ENCODE measurements around the gene TMED8. TPM values are rescaled to one million over a fixed set of nuclear protein-coding genes. Genes with fewer than 3 reads are reported as not detected.

Gene TMED8
- total RNA-seq, 1 experiment from 2014 or later: 42.6 TPM

DNA sequence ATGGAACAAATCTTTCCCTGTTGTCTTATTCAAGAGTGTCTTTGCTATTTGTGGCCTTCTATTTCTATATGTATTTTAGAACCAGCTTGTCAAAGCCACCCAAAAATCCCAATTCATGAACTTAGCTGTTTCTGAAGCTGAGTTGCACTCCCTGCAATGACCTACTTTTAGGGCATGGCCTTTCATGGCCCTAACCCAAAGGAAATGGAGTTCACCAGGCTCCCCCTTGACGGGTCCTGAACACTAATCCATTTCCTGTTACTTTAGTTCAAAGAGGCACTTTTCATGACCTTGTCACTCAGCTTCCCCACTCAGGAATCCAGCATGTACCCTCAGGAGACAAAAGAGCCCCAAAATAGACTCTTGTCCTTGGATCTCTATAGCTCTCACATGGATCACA lies 7.6 kb downstream of the TMED8 start:
- DNase-seq: no peak
- Histone ChIP-seq H3K9me3 (ENCODE audit: insufficient read depth, low read depth) (no peaks in the 10 kb centered on the region), H2AFZ (no peak overlapping the region), H3K4me3 (no peak overlapping the region), H3K9me2 (ENCODE audit: insufficient read depth) (no peaks in the 10 kb centered on the region), H4K20me1 (ENCODE audit: insufficient read depth) (peaks cover 8% of the 10 kb centered on the region; the same call in 1 of the 2 replicates), H3K4me2 (no peak overlapping the region), H3K79me2 (ENCODE audit: low read depth) (0 out of 2 replicates have a peak, but pooled peaks cover 8% of the 10 kb centered on the region), H3K27me3 (ENCODE audit: insufficient read depth, low read depth) (no peaks in the 10 kb centered on the region), H3F3A (ENCODE audit: insufficient read depth, low read depth) (no peaks in the 10 kb centered on the region; the same call in 1 of the 2 replicates), H3K36me3 (ENCODE audit: low read depth) (no peaks in the 10 kb centered on the region), H3K4me1 (replicated peaks; ENCODE audit: insufficient read depth) (no peaks in the 10 kb centered on the region), H3K27ac (no peak overlapping the region)
- no peak for TF ChIP-seq CTCF (conservative IDR thresholded peaks at IDR 0.05)
- TF ChIP-seq EZH2 (IDR thresholded peaks at IDR 0.05; ENCODE audit: low read depth): no peak
- ChIA-PET CTCF (no interaction called here), POLR2A (ENCODE audit: unreplicated experiment) (no interaction called here)
- BruUV-seq (replicated peaks): no TSS peak
- intact Hi-C loops (cut with micrococcal nuclease; ENCODE audit: unreplicated experiment): no loop called here

- CTCF ChIA-PET: no interaction called here
- no peaks in the 10 kb centered on the region for H3F3A ChIP-seq (ENCODE audit: insufficient read depth, low read depth)
- H2AFZ ChIP-seq: no peak overlapping the region
- no peaks in the 10 kb centered on the region for H3K27me3 ChIP-seq (ENCODE audit: insufficient read depth, low read depth)
- DNase-seq: no peak
- H4K20me1 ChIP-seq (ENCODE audit: insufficient read depth): peaks cover 16% of the 10 kb centered on the region; the same call in 1 of the 2 replicates
- TF ChIP-seq EZH2 (IDR thresholded peaks at IDR 0.05; ENCODE audit: low read depth): no peak
- H3K9me3 ChIP-seq (ENCODE audit: insufficient read depth, low read depth): no peaks in the 10 kb centered on the region; the same call in 1 of the 2 replicates
- intact Hi-C loops (cut with micrococcal nuclease; ENCODE audit: unreplicated experiment): no loop called here
- no peaks in the 10 kb centered on the region for H3K9me2 ChIP-seq (ENCODE audit: insufficient read depth)
- H3K79me2 ChIP-seq (ENCODE audit: low read depth): no peaks in the 10 kb centered on the region
- POLR2A ChIA-PET (ENCODE audit: unreplicated experiment): interaction anchor here (0.6 kb wide), 1 partner anchor 35 kb away, joined by 3 read pairs; no protein-coding TSS in a partner anchor
- no peak overlapping the region for H3K4me3 ChIP-seq
- H3K4me1 ChIP-seq (replicated peaks; ENCODE audit: insufficient read depth): no peaks in the 10 kb centered on the region
- no peak overlapping the region for H3K27ac ChIP-seq
- H3K4me2 ChIP-seq: no peak overlapping the region
- H3K36me3 ChIP-seq (ENCODE audit: low read depth): no peaks in the 10 kb centered on the region
- no TSS peak for BruUV-seq (replicated peaks)
Observed at GRCh38 chr14:77364146-77364545, 12.7 kb downstream of the TMED8 start.

- no peak for TF ChIP-seq CTCF (conservative IDR thresholded peaks at IDR 0.05)
- no peak for TF ChIP-seq EZH2 (IDR thresholded peaks at IDR 0.05; ENCODE audit: low read depth)
- Histone ChIP-seq H3K27me3 (ENCODE audit: insufficient read depth, low read depth) (no peaks in the 10 kb centered on the region), H3K79me2 (ENCODE audit: low read depth) (no peaks in the 10 kb centered on the region), H3K4me1 (replicated peaks; ENCODE audit: insufficient read depth) (no peaks in the 10 kb centered on the region), H3K27ac (no peak overlapping the region), H3K4me3 (no peak overlapping the region), H3K4me2 (no peak overlapping the region), H3K9me3 (ENCODE audit: insufficient read depth, low read depth) (no peaks in the 10 kb centered on the region; the same call in 1 of the 2 replicates), H4K20me1 (ENCODE audit: insufficient read depth) (0 out of 2 replicates have a peak, but pooled peaks cover 8% of the 10 kb centered on the region), H3K9me2 (ENCODE audit: insufficient read depth) (no peaks in the 10 kb centered on the region), H3K36me3 (ENCODE audit: low read depth) (no peaks in the 10 kb centered on the region), H3F3A (ENCODE audit: insufficient read depth, low read depth) (no peaks in the 10 kb centered on the region), H2AFZ (no peak overlapping the region)
- DNase-seq: no peak
- POLR2A ChIA-PET (ENCODE audit: unreplicated experiment): no interaction called here
- BruUV-seq (replicated peaks): no TSS peak
- intact Hi-C loops (cut with micrococcal nuclease; ENCODE audit: unreplicated experiment): no loop called here
- CTCF ChIA-PET: no interaction called here
Observed at GRCh38 chr14:77359626-77360025, 17.3 kb downstream of the TMED8 start.

DNA sequence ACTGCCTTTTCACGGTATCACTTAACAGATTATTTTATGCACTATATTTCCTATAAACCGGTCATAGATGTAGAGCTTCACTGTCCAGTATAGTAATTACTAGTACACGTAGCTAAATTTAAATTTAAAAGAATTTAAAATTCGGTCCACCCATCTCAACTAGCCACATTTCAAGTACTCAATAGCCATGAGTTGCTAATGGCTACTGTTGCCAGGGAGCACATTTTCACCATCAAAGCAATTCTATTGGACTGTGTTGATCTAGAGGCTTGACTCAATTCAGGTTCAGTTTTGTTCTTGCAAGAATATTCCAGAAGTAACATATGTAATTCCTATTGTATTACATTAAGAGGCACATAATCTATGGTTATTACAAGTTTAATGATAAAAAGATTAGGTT lies 20.0 kb downstream of the TMED8 start:
- H3K9me2 ChIP-seq (ENCODE audit: insufficient read depth): no peaks in the 10 kb centered on the region
- H3K4me2 ChIP-seq: no peak overlapping the region
- H3K4me3 ChIP-seq: no peak overlapping the region
- no peaks in the 10 kb centered on the region for H3F3A ChIP-seq (ENCODE audit: insufficient read depth, low read depth)
- no peak for DNase-seq
- H3K27me3 ChIP-seq (ENCODE audit: insufficient read depth, low read depth): no peaks in the 10 kb centered on the region
- ChIA-PET POLR2A (ENCODE audit: unreplicated experiment) (interaction anchor here (0.6 kb wide), 1 partner anchor 35 kb away, joined by 6 read pairs; no protein-coding TSS in a partner anchor), CTCF (interaction anchor here (0.6 kb wide), 1 partner anchor 120 kb away, joined by 3 read pairs; no protein-coding TSS in a partner anchor)
- H2AFZ ChIP-seq: no peak overlapping the region
- intact Hi-C loops (cut with micrococcal nuclease; ENCODE audit: unreplicated experiment): no loop called here
- H3K27ac ChIP-seq: no peak overlapping the region
- no peaks in the 10 kb centered on the region for H3K9me3 ChIP-seq (ENCODE audit: insufficient read depth, low read depth)
- H3K36me3 ChIP-seq (ENCODE audit: low read depth): no peaks in the 10 kb centered on the region
- H3K79me2 ChIP-seq (ENCODE audit: low read depth): no peaks in the 10 kb centered on the region
- H3K4me1 ChIP-seq (replicated peaks; ENCODE audit: insufficient read depth): no peaks in the 10 kb centered on the region
- H4K20me1 ChIP-seq (ENCODE audit: insufficient read depth): no peaks in the 10 kb centered on the region
- BruUV-seq (replicated peaks): no TSS peak
- TF ChIP-seq CTCF (conservative IDR thresholded peaks at IDR 0.05): no peak
- no peak for TF ChIP-seq EZH2 (IDR thresholded peaks at IDR 0.05; ENCODE audit: low read depth)

Data from PC-9 (cell line).